Measurements from ENCODE around the gene TRIM32. TPM values are rescaled to one million over a fixed set of nuclear protein-coding genes. Genes with fewer than 3 reads are reported as not detected.

TRIM32 gene
- total RNA-seq, result 10 to 100 TPM in 5 of 6 donors, 1 to 10 TPM in 1; 9.0 to 22.6 (median 12.8) TPM

GRCh38 chr9:116687074-116687753 is at the start of gene TRIM32:
TSS of gene TRIM32 (plus strand) at chr9:116687305. CDS start at chr9:116697743, 10,438 bp downstream.
- H3K27me3 ChIP-seq, result no peaks in the 10 kb centered on the region
- ATAC-seq (ENCODE audit: low FRiP score in 2 of 2), result peak; percentile 95 to 98
- H3K4me1 ChIP-seq, result peaks cover 15 to 32% (median 26%) of the 10 kb centered on the region in 4 donors
- 1 to 2% methylated on average over 30 to 38 of the region's 54 CpGs for WGBS, 2 donors
- peak; percentile 87 to 99 for DNase-seq
- TF ChIP-seq, protein P1, sequence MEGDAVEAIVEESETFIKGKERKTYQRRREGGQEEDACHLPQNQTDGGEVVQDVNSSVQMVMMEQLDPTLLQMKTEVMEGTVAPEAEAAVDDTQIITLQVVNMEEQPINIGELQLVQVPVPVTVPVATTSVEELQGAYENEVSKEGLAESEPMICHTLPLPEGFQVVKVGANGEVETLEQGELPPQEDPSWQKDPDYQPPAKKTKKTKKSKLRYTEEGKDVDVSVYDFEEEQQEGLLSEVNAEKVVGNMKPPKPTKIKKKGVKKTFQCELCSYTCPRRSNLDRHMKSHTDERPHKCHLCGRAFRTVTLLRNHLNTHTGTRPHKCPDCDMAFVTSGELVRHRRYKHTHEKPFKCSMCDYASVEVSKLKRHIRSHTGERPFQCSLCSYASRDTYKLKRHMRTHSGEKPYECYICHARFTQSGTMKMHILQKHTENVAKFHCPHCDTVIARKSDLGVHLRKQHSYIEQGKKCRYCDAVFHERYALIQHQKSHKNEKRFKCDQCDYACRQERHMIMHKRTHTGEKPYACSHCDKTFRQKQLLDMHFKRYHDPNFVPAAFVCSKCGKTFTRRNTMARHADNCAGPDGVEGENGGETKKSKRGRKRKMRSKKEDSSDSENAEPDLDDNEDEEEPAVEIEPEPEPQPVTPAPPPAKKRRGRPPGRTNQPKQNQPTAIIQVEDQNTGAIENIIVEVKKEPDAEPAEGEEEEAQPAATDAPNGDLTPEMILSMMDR (IDR thresholded peaks at IDR 0.05), result no peak
- TF ChIP-seq POLR2A (IDR thresholded peaks at IDR 0.05) (peak in 1 of 4 donors; percentile 60), EP300 (IDR thresholded peaks at IDR 0.05) (no peak), POLR2AphosphoS5 (IDR thresholded peaks at IDR 0.05) (peak in 1 of 2 donors; percentile 55)
- H3K9me3 ChIP-seq, result no peaks in the 10 kb centered on the region
- H3K36me3 ChIP-seq, result no peaks in the 10 kb centered on the region
- H3K27ac ChIP-seq, result peak within 1 kb of the TSS; percentile 73 to 93 (median 77)
- peak within 1 kb of the TSS; percentile 71 to 85 (median 78) for H3K4me3 ChIP-seq

DNA sequence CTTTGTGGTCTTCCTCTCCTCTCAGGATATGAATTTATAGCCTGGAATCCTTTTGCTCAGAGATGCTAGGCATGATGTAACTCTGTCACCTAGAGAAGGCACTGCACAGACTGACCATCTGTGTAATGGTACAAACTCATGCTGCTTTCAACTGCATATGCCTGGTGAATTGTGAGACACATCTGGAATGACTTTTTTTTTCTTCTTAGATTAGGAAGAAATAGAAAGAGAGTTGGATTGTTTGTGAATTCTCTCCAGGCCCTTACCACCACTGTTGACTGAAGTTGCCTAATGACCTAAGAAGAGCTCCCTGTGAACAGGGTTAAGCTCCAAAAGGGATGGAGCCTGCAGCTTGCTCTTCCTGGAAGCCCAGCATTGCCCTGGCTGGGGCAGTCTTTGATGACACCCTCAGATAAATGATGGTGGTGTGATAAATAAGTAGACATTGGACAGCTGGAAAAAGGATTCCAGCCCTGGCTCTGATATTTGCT is 47.8 kb upstream of the TRIM32 start:
- DNase-seq (no peak), ATAC-seq (ENCODE audit: low FRiP score in 2 of 2) (peak in 1 of 2 donors; percentile 67)
- no peak for TF ChIP-seq POLR2A (IDR thresholded peaks at IDR 0.05)
- TF ChIP-seq POLR2AphosphoS5 (IDR thresholded peaks at IDR 0.05), result no peak
- TF ChIP-seq, protein P1 (IDR thresholded peaks at IDR 0.05), result no peak
- no peak for TF ChIP-seq EP300 (IDR thresholded peaks at IDR 0.05)
- no peaks in the 10 kb centered on the region for H3K36me3 ChIP-seq
- no peak overlapping the region for H3K27ac ChIP-seq
- H3K4me1 ChIP-seq, result peaks cover 0 to 11% (median 0%) of the 10 kb centered on the region in 4 donors
- H3K27me3 ChIP-seq, result no peaks in the 10 kb centered on the region
- H3K4me3 ChIP-seq, result no peak overlapping the region
- no peaks in the 10 kb centered on the region for H3K9me3 ChIP-seq

DNA sequence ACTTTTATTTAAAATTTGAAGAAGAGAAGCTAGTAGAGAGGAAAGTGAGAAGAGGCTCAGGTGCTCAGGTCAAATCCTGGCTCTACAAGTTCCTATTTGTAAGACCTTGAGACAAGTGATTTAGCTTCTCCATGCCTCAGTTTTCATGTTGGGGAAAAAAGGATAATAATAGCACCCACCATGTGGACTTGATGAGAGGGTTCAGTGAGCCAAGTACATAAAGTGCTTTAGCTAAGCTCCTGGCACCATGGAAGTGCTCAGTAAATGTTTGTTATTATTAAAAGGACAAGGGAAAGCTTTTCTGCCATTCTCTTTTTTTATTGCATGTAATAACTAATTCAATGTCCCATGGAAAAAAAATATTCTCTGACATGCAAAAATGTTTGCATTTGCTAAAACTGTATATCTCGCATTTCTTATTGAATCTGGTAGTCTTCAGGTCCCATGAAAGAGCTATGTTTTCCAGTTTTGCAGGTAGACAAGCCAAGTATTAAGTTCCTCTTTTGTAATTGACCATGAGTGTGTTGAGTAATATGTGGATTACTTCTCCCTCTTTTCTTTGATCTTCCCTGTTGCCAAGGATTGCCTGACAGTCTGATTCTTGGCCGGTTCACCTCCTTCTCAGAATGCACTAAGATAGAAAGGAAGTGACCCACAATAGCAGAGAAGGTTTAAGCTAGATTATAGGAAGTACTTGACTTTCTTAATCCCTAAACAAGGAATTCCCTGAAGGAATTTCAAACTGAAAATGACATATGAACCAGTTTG is 45.6 kb upstream of the TRIM32 start:
- no peak overlapping the region for H3K4me3 ChIP-seq
- no peaks in the 10 kb centered on the region for H3K9me3 ChIP-seq
- H3K27me3 ChIP-seq, result no peaks in the 10 kb centered on the region
- no peak for DNase-seq
- no peak overlapping the region for H3K27ac ChIP-seq
- 52 to 55% methylated on average over 2 of the region's 2 CpGs for WGBS, 2 donors
- ATAC-seq (ENCODE audit: low FRiP score in 2 of 2), result peak in 1 of 2 donors; percentile 28
- H3K4me1 ChIP-seq, result peaks cover 0 to 11% (median 0%) of the 10 kb centered on the region in 4 donors
- TF ChIP-seq POLR2AphosphoS5 (IDR thresholded peaks at IDR 0.05) (no peak), EP300 (IDR thresholded peaks at IDR 0.05) (no peak), POLR2A (IDR thresholded peaks at IDR 0.05) (no peak)
- TF ChIP-seq, protein P1 (IDR thresholded peaks at IDR 0.05), result no peak
- no peaks in the 10 kb centered on the region for H3K36me3 ChIP-seq

GRCh38 chr9:116643691-116644090 is 43.4 kb upstream of the TRIM32 start:
- Histone ChIP-seq H3K9me3 (no peaks in the 10 kb centered on the region), H3K27me3 (no peaks in the 10 kb centered on the region), H3K4me3 (no peak overlapping the region), H3K4me1 (peaks cover 0 to 11% (median 0%) of the 10 kb centered on the region in 4 donors), H3K36me3 (no peaks in the 10 kb centered on the region), H3K27ac (no peak overlapping the region)
- WGBS, 2 donors, result 94 to 97% methylated on average over 1 of the region's 1 CpG
- ATAC-seq (ENCODE audit: low FRiP score in 2 of 2), result peak in 1 of 2 donors; percentile 15
- DNase-seq, result no peak
- TF ChIP-seq EP300 (IDR thresholded peaks at IDR 0.05) (no peak), POLR2AphosphoS5 (IDR thresholded peaks at IDR 0.05) (no peak), POLR2A (IDR thresholded peaks at IDR 0.05) (no peak)
- TF ChIP-seq, protein P1 (IDR thresholded peaks at IDR 0.05), result no peak

Measured in upper lobe of left lung (tissue), 6 donors.